OCI-LY7 (cell line): ENCODE results near the gene PSMA6. TPM values are rescaled to one million over a fixed set of nuclear protein-coding genes. Genes with fewer than 3 reads are reported as not detected.
"Not testable (repeated sequence)": the region's sequence is repeated elsewhere in the genome, so short reads cannot be mapped to it uniquely, and the experiment has no call there.

Experiments
- BruUV-seq: library from RNA; stranded (reverse); fragments of 400-500 nt; replicated peaks from 2 replicates; lab custom pipeline; 2021; lab: Mats Ljungman, UMichigan
- CTCF ChIA-PET: fragments of 300-600 bp; sonication (Branson Sonifier 250); formaldehyde crosslinking; loops from one replicate; lab custom pipeline; 2022; ENCODE audit warnings: antibody characterized with exemption; ENCODE audit not compliant: unreplicated experiment; lab: Charles Lee
- POLR2A ChIA-PET: fragments of 300-600 bp; sonication (Branson Sonifier 250); formaldehyde crosslinking; loops from one replicate; lab custom pipeline; 2022; ENCODE audit warnings: antibody characterized with exemption; lab: Charles Lee
- DNase-seq: peaks from one replicate; pipeline ENCODE4 v3.0.0-alpha.2; 2015; ENCODE audit warnings: low spot score
- H2AFZ ChIP-seq: fragments of 200-600 bp; sonication (generic), shearing (Covaris generic); 2 replicates; pipeline ENCODE4 v1.6.1; 2014; ENCODE audit warnings: mild to moderate bottlenecking, antibody characterized with exemption, low read length, moderate library complexity
- H3K27ac ChIP-seq: fragments of 200-600 bp; sonication (generic); 2 replicates; pipeline ENCODE4 v1.5.1; 2014; ENCODE audit warnings: mixed run types, low read depth, mild to moderate bottlenecking, moderate library complexity, low read length, inconsistent platforms; ENCODE audit not compliant: poor library complexity, severe bottlenecking
- H3K36me3 ChIP-seq: fragments of 200-600 bp; sonication (generic); 2 replicates; pipeline ENCODE4 v1.6.1; 2014; ENCODE audit warnings: mild to moderate bottlenecking, antibody characterized with exemption, low read length, moderate library complexity, mixed read lengths; ENCODE audit not compliant: insufficient read depth
- H3K4me1 ChIP-seq: fragments of 200-600 bp; sonication (generic); 2 replicates; pipeline ENCODE4 v1.5.1; 2014; ENCODE audit warnings: mild to moderate bottlenecking, low read length; ENCODE audit not compliant: insufficient read depth, poor library complexity, severe bottlenecking
- H3K4me2 ChIP-seq: fragments of 200-600 bp; sonication (generic); 2 replicates; pipeline ENCODE4 v1.6.1; 2014; ENCODE audit warnings: mild to moderate bottlenecking, low read length
- H3K4me3 ChIP-seq: fragments of 200-600 bp; sonication (generic); 2 replicates; pipeline ENCODE4 v1.5.1; 2014; ENCODE audit warnings: mild to moderate bottlenecking, low read depth, low read length; ENCODE audit not compliant: poor library complexity, severe bottlenecking
- H3K79me2 ChIP-seq: fragments of 200-600 bp; sonication (generic); 2 replicates; pipeline ENCODE4 v1.6.1; 2016; ENCODE audit warnings: low read depth, mild to moderate bottlenecking, low read length, moderate library complexity, mixed read lengths; ENCODE audit not compliant: insufficient read depth
- H3K9me2 ChIP-seq: fragments of 200-600 bp; sonication (generic); 2 replicates; pipeline ENCODE4 v1.6.1; 2016; ENCODE audit warnings: mild to moderate bottlenecking, low read length, mixed read lengths; ENCODE audit not compliant: insufficient read depth
- H3K9me3 ChIP-seq: fragments of 200-600 bp; sonication (generic); 2 replicates; pipeline ENCODE4 v1.6.1; 2014; ENCODE audit warnings: mild to moderate bottlenecking, mixed run types, low read length, mixed read lengths
- H4K20me1 ChIP-seq: fragments of 200-600 bp; sonication (generic); 2 replicates; pipeline ENCODE4 v1.6.1; 2014; ENCODE audit warnings: mild to moderate bottlenecking, antibody characterized with exemption, low read length, moderate library complexity, mixed read lengths; ENCODE audit not compliant: insufficient read depth
- CTCF ChIP-seq: fragments of 200-600 bp; sonication (generic); conservative IDR thresholded peaks from 2 replicates; pipeline ENCODE4 v1.5.1; 2014; ENCODE audit warnings: mild to moderate bottlenecking, antibody characterized with exemption, low read length, moderate library complexity, mixed read lengths
- EZH2phosphoT487 ChIP-seq: fragments of 200-600 bp; sonication (generic); IDR thresholded peaks from 2 replicates; pipeline ENCODE4 v1.6.1; 2018; ENCODE audit warnings: low read depth, borderline replicate concordance, mild to moderate bottlenecking, mixed run types, antibody characterized with exemption, low read length, moderate library complexity, mixed read lengths
- intact Hi-C: fragments of 100-400 bp; cut with micrococcal nuclease; formaldehyde crosslinking; loops from one replicate; pipeline ENCODE4 v1.10.0; 2022; ENCODE audit not compliant: unreplicated experiment
- total RNA-seq, 2 experiments: library from RNA; depleted of rRNA in 1 of 2; stranded (reverse); fragments of >200 nt in 1 of 2; shearing (Covaris generic) in 1 of 2; gene quantifications; 2 replicates each; pipeline ENCODE4 v1.2.3, GENCODE V29; 2014 to 2022

The PSMA6 gene
- total RNA-seq, 2 experiments from 2014 or later: 216 to 267 TPM

- no peak for DNase-seq
- no peaks in the 10 kb centered on the region for H3K36me3 ChIP-seq
- intact Hi-C loops: no loop called here
- no TSS peak for BruUV-seq
- no peaks in the 10 kb centered on the region for H3K79me2 ChIP-seq
- no peaks in the 10 kb centered on the region for H3K4me1 ChIP-seq
- no peak overlapping the region for H2AFZ ChIP-seq
- no peaks in the 10 kb centered on the region for H3K9me3 ChIP-seq
- TF ChIP-seq EZH2phosphoT487: no peak
- TF ChIP-seq CTCF: no peak
- POLR2A ChIA-PET: interaction anchor here (0.8 kb wide), 1 partner anchor 11 kb away, joined by 3 read pairs; no protein-coding TSS in a partner anchor
- H3K4me2 ChIP-seq: no peak overlapping the region
- no peaks in the 10 kb centered on the region for H3K9me2 ChIP-seq
- CTCF ChIA-PET: no interaction called here
- no peaks in the 10 kb centered on the region for H4K20me1 ChIP-seq
- H3K27ac ChIP-seq: no peak overlapping the region
- no peak overlapping the region for H3K4me3 ChIP-seq
Observed at GRCh38 chr14:35333797-35334743, 41.9 kb downstream of the PSMA6 start.

- no peak for DNase-seq
- Histone ChIP-seq H4K20me1 (no peaks in the 10 kb centered on the region), H3K36me3 (no peaks in the 10 kb centered on the region), H3K9me2 (no peaks in the 10 kb centered on the region), H3K27ac (no peak overlapping the region), H3K9me3 (no peaks in the 10 kb centered on the region), H3K79me2 (no peaks in the 10 kb centered on the region), H3K4me3 (no peak overlapping the region), H3K4me1 (peaks cover 12% of the 10 kb centered on the region), H2AFZ (no peak overlapping the region), H3K4me2 (no peak overlapping the region)
- BruUV-seq: no TSS peak
- intact Hi-C loops: no loop called here
- ChIA-PET CTCF (no interaction called here), POLR2A (interaction anchor here (0.6 kb wide), 1 partner anchor 270 kb away, joined by 3 read pairs; no protein-coding TSS in a partner anchor)
- TF ChIP-seq CTCF (no peak), EZH2phosphoT487 (no peak)
Observed at GRCh38 chr14:35335388-35336092, 43.4 kb downstream of the PSMA6 start.

GRCh38 chr14:35336171-35336493, 44.0 kb downstream of the PSMA6 start:
- H3K4me1 ChIP-seq: peaks cover 12% of the 10 kb centered on the region
- CTCF ChIA-PET, H4K20me1 ChIP-seq, intact Hi-C loops, H2AFZ ChIP-seq, H3K79me2 ChIP-seq, BruUV-seq, H3K9me3 ChIP-seq, H3K27ac ChIP-seq, H3K4me3 ChIP-seq, H3K36me3 ChIP-seq, DNase-seq, H3K4me2 ChIP-seq, H3K9me2 ChIP-seq: not testable (repeated sequence)
- POLR2A ChIA-PET: interaction anchor here (0.6 kb wide), 1 partner anchor 270 kb away, joined by 3 read pairs; no protein-coding TSS in a partner anchor
